HG02642 (cell line): ENCODE measurements around the gene BCL11B.

Experiments used
- ATAC-seq: cut with Tn5 transposase; IDR thresholded peaks from one replicate; pipeline ENCODE4 v1.9.1; 2021; ENCODE audit warnings: mild to moderate bottlenecking; ENCODE audit not compliant: unreplicated experiment, poor library complexity

Gene BCL11B

GRCh38 chr14:99129998-99130397 lies 142.0 kb downstream of the BCL11B start:
- ATAC-seq = no peak

DNA sequence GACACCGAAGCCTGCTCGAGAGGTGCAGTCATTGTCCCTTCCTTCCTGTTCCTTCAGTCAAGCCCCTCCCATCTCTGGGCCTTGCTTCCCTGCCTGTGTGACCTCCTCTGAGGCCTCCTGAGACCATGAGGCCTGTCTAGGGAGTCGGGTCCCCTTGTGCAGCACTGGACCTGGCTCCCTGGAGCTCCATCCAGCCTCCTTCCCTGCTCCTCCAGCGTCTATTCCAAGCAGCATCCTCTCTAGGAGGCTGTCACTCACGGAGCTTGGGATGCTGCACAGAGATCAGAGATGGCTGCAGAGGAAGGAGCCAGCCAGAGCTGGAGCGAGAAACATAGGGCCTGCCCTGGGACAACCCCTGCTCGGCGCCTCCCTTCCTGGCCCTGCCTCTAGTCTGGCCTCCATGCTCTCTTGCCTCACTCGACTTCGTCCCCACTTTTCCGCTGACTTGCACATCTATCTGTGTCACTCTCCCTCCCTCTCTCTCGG lies 142.7 kb downstream of the BCL11B start:
- ATAC-seq = no peak

DNA sequence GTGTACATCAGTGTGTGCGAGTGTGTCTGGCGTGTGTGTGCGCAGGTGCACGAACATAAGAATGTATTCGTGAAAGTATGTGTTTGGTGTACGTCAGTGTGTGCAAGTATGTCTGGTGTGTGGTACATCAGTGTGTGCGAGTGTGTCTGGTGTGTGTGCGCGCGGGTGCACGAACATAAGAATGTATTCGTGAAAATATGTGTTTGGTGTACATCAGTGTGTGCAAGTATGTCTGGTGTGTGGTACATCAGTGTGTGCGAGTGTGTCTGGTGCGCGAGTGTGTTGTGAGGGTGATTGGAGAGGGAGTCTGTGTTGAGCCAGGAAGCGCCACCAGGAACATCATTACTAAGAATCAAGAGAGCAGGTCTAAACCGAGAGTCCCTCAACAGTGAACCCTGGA lies 143.8 kb downstream of the BCL11B start:
- ATAC-seq = no peak

GRCh38 chr14:99127651-99128167 lies 144.3 kb downstream of the BCL11B start:
- ATAC-seq = no peak

DNA sequence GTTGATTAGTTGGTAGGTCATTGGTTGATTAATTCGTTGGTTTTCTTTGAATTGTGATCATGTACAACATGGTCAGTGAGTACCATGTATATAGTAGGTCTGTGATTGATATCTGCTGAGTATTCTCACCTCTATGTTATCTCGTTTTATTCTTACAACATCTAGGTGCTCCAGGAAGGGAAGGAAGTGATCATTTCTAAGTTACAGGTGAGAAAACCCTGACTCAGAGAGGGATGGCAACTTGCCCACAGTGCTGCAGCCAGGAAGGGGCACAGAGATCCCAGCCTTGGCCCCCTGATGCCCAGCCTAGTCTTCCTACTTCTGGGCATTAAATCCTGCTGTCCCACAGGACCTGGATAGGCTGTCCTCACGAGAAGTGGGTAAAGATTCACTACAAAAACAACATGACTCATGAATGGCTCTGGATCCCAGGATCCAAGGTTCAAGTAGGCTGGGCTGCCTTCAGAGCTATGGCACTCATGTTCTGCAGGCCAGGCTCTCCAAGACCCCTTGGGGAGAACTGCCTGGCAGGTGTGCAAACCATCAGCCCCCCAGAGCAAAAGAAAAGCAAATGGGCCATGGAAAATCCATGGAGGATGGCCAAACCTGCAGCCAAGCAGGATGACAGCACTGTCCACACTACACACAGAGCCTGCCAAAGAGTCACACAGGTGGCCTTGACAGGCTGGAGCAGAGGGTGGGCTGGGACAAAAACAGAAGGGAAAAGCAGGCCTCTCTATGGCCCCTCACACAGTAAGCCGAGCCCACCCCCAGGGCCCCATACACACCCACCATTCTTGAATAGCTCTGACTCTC lies 146.2 kb downstream of the BCL11B start:
- no peak for ATAC-seq

GRCh38 chr14:99125113-99125512 lies 146.9 kb downstream of the BCL11B start:
- ATAC-seq = no peak

GRCh38 chr14:99124482-99125105 lies 147.4 kb downstream of the BCL11B start:
- ATAC-seq = no peak

DNA sequence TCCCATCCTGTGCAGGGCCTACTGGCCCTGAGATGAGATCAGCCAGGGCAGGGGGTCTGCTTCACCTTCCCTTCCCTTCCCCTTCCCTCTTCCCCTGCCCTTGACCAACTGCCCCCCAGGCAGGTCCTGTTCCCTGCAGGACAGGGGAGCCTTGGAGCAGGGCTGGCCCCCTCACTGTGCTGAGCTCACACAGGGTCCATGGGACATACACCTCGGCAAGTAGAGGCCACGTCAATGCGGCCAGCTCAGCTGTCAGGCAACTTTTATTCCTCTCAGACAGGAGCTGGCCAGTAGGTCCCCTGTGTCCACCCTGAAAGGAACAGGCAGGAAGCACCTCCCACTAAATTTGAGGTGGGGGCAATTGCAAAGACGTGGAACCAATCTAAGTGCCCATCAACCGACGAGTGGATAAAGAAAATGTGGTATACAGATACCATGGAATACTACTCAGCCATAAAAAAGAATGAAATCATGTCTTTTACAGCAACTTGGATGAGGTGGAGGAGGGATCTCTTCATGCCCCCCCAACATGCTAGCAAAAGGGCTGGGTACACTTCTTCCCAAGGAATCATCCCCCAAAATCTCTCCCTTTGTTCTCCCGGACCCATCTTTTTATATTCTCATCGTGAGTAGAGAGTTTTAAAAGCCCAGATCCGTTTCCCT lies 148.7 kb downstream of the BCL11B start:
- no peak for ATAC-seq

DNA sequence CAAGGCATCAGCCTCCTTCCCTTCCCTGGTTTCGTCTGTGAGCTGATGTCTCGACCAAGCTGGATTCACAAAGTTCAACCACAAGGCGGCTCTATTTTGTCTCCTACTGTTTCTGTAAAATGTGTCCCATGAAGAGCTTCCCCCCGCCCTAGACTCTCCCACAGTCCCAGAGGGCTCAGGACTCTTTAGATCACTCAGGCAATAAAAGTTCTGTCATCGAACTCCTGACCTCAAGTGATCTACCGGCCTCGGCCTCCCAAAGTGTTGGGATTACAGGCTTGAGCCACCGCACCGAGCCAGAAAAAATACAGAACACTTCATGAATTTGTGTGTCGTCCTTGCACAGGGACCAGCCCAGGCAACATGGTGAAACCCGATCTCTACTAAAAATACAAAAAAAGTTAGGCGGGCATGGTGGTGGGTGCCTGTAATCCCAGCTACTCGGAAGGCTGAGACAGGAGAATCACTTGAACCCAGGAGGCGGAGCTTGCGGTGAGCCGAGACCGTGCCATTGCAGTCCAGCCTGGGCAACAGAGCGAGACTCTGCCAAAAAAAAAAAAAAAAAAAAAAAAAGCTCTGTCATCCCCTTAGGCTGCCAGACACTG lies 149.4 kb downstream of the BCL11B start:
- ATAC-seq = no peak

GRCh38 chr14:99121319-99121875 lies 150.6 kb downstream of the BCL11B start:
- no peak for ATAC-seq

- no peak for ATAC-seq
Observed at GRCh38 chr14:99120526-99121318, 151.3 kb downstream of the BCL11B start.

GRCh38 chr14:99119554-99120525 lies 152.2 kb downstream of the BCL11B start:
- no peak for ATAC-seq
